ENCODE measurements around the gene LAMA2.

- TF ChIP-seq, protein P1, sequence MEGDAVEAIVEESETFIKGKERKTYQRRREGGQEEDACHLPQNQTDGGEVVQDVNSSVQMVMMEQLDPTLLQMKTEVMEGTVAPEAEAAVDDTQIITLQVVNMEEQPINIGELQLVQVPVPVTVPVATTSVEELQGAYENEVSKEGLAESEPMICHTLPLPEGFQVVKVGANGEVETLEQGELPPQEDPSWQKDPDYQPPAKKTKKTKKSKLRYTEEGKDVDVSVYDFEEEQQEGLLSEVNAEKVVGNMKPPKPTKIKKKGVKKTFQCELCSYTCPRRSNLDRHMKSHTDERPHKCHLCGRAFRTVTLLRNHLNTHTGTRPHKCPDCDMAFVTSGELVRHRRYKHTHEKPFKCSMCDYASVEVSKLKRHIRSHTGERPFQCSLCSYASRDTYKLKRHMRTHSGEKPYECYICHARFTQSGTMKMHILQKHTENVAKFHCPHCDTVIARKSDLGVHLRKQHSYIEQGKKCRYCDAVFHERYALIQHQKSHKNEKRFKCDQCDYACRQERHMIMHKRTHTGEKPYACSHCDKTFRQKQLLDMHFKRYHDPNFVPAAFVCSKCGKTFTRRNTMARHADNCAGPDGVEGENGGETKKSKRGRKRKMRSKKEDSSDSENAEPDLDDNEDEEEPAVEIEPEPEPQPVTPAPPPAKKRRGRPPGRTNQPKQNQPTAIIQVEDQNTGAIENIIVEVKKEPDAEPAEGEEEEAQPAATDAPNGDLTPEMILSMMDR (IDR thresholded peaks at IDR 0.05; ENCODE audit: low read length), result no peak
- TF ChIP-seq EZH2 (IDR thresholded peaks at IDR 0.05; ENCODE audit: borderline replicate concordance, low read length), result no peak
These were observed 639.0 kb downstream of the LAMA2 start for GRCh38 chr6:129521946-129522345.
